Lower lobe of right lung (tissue), 2 donors: ENCODE results near the gene AKIRIN2. TPM values are rescaled to one million over a fixed set of nuclear protein-coding genes. Genes with fewer than 3 reads are reported as not detected.

Source experiments
- ATAC-seq, 2 donors: fragments of 200-7000 bp; cut with Tn5 transposase; one replicate each; pipeline ENCODE4 v1.9.1; 2020 to 2022; ENCODE audit warnings: mild to moderate bottlenecking in 2 of 2, moderate library complexity in 2 of 2
- DNase-seq: peaks from one replicate; pipeline ENCODE4 v3.0.0-alpha.2; 2020
- H3K27ac ChIP-seq: fragments of 200-600 bp; one replicate; pipeline ENCODE4 v1.8.0; 2022
- H3K27me3 ChIP-seq: fragments of 200-600 bp; one replicate; pipeline ENCODE4 v1.8.0; 2022; ENCODE audit warnings: low read depth
- H3K36me3 ChIP-seq: fragments of 200-600 bp; one replicate; pipeline ENCODE4 v1.8.0; 2022; ENCODE audit warnings: mild to moderate bottlenecking
- H3K4me1 ChIP-seq: fragments of 200-600 bp; one replicate; pipeline ENCODE4 v1.8.0; 2022
- H3K4me3 ChIP-seq: fragments of 200-600 bp; one replicate; pipeline ENCODE4 v1.8.0; 2022; ENCODE audit warnings: mild to moderate bottlenecking
- H3K9me3 ChIP-seq: fragments of 200-600 bp; one replicate; pipeline ENCODE4 v1.8.0; 2022
- intact Hi-C: fragments of 100-400 bp; cut with DNase I; formaldehyde crosslinking; loops from one replicate; pipeline ENCODE4 v1.11.0; 2022
- total RNA-seq: library from RNA; stranded (reverse); fragmentation: NEBNext Ultra II Directional; extraction: Animal tissue kit (Norgen Biotek cat#: 25700); gene quantifications from one replicate; pipeline ENCODE4 v1.2.1, GENCODE V29; 2021
- TF ChIP-seq, protein P1 (sequence below): fragments of 200-600 bp; IDR thresholded peaks from one replicate; pipeline ENCODE4 v1.8.0; 2022; ENCODE audit warnings: antibody characterized with exemption, mild to moderate bottlenecking
- donor health status: DM: no; HTN: yes; CAD: no; lungs with severe emphysema.

The AKIRIN2 gene
- total RNA-seq, 1 donor from 2014 or later = 67.6 TPM

DNA sequence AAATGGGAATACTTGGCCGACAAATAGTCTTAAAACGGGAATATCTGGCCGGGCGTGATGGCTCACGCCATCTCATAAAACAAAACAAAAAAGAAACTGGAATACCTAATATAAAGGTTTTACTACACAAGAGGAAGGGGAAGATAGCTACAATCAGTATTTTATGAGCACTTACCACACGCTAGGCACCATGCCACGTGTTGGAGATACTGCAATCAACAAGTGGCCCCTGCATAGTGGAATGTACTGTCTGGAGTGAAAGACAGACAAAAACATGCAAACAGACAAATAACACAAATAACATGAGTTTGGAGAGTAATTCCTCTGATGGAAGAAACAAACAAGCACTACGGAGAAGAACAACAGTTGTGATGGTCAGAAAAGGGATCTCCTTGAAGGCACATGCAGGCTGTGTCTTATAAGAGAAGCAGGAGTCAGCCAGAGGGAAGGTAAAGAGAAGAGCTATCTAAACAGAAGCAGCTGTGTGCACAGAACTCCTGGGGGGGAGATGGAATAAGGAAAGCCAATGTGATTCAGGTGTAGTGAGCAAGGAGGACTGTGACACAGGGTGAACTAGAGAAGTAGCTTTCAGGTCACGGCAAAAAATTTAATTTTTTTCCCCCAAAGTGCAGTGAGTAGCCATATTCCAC lies 39.1 kb upstream of the AKIRIN2 start:
- TF ChIP-seq, protein P1, sequence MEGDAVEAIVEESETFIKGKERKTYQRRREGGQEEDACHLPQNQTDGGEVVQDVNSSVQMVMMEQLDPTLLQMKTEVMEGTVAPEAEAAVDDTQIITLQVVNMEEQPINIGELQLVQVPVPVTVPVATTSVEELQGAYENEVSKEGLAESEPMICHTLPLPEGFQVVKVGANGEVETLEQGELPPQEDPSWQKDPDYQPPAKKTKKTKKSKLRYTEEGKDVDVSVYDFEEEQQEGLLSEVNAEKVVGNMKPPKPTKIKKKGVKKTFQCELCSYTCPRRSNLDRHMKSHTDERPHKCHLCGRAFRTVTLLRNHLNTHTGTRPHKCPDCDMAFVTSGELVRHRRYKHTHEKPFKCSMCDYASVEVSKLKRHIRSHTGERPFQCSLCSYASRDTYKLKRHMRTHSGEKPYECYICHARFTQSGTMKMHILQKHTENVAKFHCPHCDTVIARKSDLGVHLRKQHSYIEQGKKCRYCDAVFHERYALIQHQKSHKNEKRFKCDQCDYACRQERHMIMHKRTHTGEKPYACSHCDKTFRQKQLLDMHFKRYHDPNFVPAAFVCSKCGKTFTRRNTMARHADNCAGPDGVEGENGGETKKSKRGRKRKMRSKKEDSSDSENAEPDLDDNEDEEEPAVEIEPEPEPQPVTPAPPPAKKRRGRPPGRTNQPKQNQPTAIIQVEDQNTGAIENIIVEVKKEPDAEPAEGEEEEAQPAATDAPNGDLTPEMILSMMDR = no peak
- Histone ChIP-seq H3K27ac (no peak overlapping the region), H3K4me1 (no peaks in the 10 kb centered on the region), H3K36me3 (no peaks in the 10 kb centered on the region), H3K4me3 (no peak overlapping the region), H3K9me3 (no peaks in the 10 kb centered on the region), H3K27me3 (no peaks in the 10 kb centered on the region)
- ATAC-seq (no peak), DNase-seq (no peak)
- intact Hi-C loops = no loop called here

DNA sequence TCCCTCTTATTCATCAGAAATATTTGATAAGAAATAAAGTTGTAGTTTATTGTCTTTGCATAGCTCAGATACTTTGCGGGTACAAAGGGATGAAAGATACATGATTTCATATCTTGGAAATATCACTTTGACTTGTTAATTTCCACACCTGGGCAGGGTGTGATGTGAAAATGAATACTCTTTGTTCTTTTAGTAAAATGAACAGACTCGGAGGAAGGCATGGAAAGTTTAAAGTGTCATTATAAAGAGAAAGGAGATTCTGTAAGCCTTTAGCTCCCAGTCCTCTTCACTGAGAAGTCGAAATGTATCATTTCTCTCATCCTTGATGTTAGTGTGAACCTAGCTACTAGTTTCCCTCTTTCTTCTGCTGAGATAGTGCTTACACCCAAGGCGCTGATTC lies 36.7 kb upstream of the AKIRIN2 start:
- H3K27ac ChIP-seq = no peak overlapping the region
- H3K36me3 ChIP-seq = no peaks in the 10 kb centered on the region
- H3K27me3 ChIP-seq = no peaks in the 10 kb centered on the region
- no peaks in the 10 kb centered on the region for H3K9me3 ChIP-seq
- TF ChIP-seq, protein P1 = no peak
- no peaks in the 10 kb centered on the region for H3K4me1 ChIP-seq
- intact Hi-C loops = no loop called here
- no peak overlapping the region for H3K4me3 ChIP-seq
- no peak for ATAC-seq
- no peak for DNase-seq

DNA sequence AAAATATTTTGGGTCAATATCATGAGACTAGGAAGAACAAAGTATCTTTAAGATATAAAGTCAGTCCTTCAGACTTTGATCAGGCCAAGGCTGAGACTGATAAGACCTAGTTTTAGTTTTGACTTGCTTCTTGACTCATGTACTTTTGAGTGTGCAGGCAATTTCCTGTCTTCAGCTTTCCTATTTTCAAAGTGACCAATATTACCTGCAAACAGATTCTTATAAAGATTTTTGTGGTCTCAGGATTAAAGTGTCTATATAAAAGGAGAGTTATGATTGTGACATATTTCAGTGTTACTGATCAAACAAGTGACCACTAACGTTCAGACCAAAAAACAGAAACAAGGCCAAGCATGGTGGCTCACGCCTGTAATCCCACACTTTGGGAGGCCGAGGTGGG lies 36.0 kb upstream of the AKIRIN2 start:
- H3K27me3 ChIP-seq = no peaks in the 10 kb centered on the region
- DNase-seq = no peak
- no peaks in the 10 kb centered on the region for H3K4me1 ChIP-seq
- H3K36me3 ChIP-seq = no peaks in the 10 kb centered on the region
- H3K27ac ChIP-seq = no peak overlapping the region
- no peak overlapping the region for H3K4me3 ChIP-seq
- TF ChIP-seq, protein P1 = no peak
- H3K9me3 ChIP-seq = no peaks in the 10 kb centered on the region
- intact Hi-C loops = no loop called here
- no peak for ATAC-seq

DNA sequence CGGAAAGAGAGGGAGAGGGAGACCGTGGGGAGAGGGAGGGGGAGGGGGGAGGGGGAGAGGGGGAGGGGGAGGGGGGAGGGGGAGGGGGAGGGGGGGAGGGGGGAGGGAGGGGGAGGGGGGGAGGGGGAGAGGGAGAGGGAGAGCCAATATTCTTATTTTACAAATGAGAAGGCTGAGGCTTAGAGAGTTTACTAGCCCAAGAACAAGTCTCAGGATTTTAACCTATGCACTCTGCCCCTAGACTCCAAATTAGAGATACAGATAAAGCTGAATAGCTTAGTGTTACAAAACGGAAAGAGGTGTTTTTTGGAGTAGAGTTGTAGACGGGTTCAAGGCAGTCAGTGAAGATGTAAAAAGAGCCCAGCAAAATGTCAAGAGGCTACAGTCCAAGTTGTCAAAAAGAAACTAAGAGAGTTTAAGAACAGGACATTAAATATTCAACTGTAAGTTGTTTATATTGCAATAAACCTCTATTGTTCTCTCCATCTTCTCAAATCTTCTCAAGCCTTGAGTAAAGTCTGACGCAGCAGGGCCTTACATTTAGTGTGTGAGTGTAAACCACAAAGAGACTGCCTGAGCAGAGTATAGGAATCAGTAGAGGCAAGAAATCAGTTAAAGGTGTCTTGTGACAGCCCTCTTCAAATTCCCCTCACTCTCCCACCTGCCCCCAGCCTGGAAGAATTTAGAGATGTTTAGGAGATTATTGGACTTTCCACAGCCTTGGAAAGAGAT lies 34.9 kb upstream of the AKIRIN2 start:
- H3K4me1 ChIP-seq = peaks cover 10% of the 10 kb centered on the region
- DNase-seq = no peak
- H3K27me3 ChIP-seq = no peaks in the 10 kb centered on the region
- TF ChIP-seq, protein P1 = no peak
- no peaks in the 10 kb centered on the region for H3K9me3 ChIP-seq
- no peak for ATAC-seq
- H3K4me3 ChIP-seq = no peak overlapping the region
- no peaks in the 10 kb centered on the region for H3K36me3 ChIP-seq
- intact Hi-C loops = no loop called here
- H3K27ac ChIP-seq = no peak overlapping the region

DNA sequence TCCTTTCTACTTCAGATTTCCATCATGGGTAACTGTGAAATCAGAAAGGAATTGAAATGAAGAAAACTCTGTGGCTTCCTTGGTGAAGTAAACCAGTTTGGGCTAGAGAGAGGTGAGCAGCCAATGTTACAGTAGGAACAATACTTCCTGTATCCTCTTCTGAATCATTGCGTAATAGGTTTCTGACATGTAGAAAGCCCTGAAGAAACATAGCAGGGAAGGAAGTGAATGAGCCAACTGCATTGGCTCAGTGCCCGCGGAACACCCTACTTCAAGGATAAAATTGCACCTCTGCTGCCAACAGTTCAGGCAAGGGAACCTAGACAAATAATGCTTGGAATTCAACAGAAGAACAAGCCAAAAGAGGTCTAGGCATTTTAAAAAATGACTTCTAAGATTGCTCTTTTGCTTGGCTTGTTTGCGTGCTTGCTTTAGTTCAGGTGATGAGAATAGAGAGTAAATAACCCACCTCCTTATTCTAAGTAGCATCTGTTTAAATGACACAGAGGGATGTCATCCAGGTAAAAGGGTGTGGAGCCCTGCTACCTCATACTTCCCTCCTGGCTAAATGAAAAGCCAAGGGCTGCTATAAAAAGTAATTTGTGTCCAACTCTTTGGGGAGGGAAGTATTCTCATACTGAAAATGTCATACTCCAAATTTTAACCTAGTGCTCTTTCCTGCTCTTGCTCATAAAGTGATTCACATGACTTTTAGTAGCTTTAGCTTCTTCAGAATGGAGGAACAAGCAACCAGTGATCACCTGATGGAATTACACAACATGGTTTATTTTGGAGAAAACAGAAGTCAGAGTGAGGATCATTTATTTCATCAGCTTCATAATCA lies 30.0 kb upstream of the AKIRIN2 start:
- intact Hi-C loops = no loop called here
- ATAC-seq (peak; percentile 96 to 98), DNase-seq (peak; percentile 95)
- H3K4me3 ChIP-seq = no peak overlapping the region
- peak overlapping the region; percentile 76 for H3K27ac ChIP-seq
- H3K27me3 ChIP-seq = no peaks in the 10 kb centered on the region
- H3K4me1 ChIP-seq = peaks cover 32% of the 10 kb centered on the region
- H3K9me3 ChIP-seq = no peaks in the 10 kb centered on the region
- TF ChIP-seq, protein P1 = no peak
- no peaks in the 10 kb centered on the region for H3K36me3 ChIP-seq
